Effector CD4-positive, alpha-beta T cell (primary cell): ENCODE measurements around the gene FAHD2A.
"Not testable (repeated sequence)": the region's sequence is repeated elsewhere in the genome, so short reads cannot be mapped to it uniquely, and the experiment has no call there.

Experiments used
- DNase-seq: peaks from one replicate; pipeline ENCODE4 v3.0.0-alpha.2; 2020

The FAHD2A gene

DNA sequence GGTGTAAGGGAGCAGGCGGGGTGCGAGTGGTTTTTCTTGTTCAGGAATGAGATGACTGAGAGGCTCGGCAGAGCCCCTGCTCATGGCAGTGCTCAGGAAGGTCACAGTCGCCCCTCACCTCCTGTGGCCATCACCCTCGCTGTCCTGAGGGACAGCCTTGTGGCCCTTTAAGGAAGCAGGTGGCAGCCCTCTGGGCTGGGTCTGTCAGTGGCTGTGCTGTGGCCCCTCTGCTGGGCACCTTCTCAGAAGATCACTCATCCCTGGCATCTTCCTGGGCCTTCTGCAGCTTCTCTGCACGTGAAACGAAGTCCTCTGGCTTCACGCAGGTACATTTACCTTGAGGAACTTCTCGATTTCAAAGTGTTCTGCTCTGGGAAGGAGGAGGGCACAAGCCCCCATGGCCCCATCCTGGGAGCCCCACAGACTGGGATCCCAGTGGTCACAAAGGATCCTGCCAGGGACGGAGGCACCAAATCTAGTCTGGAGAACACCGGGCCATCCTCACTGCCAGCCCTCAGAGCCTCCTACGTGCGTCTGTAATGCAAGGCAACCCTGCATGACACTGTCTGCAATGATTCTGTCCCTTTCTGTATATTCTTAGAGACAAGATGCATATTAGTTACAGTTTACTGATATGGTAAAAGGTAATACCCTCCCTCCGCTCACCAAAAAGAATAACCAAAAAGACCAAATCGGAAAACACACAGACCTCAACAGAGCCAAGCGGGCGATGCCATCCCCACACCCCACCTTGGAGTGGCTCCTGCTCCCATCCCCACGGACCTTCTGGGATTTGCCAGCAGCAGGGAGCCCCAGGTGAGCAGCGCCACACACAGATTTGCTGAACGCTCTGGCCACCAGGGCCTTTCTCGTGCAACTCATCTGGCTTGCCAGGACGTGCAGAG lies 25.9 kb upstream of the FAHD2A start:
- no peak for DNase-seq

DNA sequence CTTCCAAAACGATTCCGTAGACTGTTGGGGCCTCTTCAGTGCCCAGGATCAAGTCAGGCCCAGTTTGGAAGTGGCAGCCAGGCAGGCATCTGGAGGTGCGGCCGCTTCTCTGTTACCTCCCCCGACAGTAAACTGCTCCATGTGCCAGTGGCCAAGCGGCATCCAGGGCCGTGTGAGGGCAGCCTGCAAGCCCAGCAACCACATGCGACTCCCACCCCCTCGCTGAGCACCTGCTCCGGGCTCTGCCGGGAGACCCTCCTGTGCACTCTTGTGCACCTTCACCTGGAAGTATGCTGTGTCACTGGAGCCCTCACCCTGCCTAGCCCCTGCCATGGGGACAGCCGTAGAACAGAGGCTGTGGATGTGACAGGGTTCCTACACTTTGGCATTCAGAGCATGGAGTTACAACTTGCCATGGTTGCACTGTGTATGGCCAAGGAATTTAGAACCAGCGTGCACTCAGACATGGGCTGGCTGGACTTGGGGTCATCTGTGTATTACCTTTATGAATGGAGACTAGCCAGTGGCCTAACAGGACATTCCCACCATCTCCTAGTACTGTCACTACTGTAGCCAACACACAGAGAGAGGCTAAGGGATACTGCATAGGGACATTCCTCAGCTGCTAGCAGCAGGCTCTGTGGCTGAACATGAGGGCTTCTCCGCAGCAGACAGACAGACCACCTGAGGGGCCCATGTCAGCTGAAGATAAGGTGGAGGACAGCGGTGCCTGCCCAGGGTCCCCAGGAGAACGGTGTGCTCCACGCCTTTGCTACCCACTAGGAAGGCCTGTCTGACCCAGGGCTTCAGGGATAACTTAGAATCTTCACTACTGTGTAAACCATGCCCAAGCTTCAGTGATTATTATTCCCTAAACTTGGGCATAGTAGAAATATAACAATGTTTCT lies 25.0 kb upstream of the FAHD2A start:
- no peak for DNase-seq

DNA sequence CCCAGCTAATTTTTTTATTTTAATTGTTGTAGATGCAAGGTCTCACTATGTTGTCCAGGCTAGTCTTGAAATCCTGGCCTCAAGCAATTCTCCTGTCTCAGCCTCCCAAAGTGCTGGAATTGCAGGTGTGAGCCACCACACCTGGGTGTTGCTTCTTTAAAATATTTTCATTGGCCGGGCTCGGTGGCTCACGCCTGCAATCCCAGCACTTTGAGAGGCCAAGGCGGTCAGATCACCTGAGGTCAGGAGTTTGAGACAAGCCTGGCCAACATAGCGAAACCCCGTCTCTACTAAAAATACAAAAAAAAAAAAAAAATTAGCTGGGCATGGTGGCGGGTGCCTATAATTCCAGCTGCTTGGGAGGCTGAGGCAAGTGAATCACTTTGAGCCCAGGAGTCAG lies 24.2 kb upstream of the FAHD2A start:
- not testable (repeated sequence) for DNase-seq

DNA sequence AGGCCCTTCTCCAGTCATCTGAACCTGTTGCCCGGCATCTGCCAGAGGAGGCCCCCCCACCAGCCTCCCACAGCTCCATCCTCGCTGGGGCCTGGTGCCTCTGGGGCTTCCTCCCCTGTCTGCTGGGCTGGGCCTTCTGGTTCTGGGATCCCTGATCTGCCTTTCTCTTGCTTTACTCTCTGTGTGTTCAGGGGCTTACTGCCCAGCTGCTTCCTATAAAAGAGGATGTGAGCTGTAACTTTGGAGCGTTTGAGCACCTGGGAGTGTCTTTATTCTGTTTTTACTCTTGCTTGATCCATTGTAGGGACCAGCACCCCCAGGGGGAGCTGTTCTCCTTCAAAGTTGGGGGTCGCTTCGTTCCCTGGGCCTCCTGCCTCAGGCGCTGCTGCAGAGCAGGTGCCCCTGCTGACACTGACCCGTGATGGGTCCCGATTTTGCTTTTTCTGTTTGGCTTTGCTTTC lies 23.1 kb upstream of the FAHD2A start:
- DNase-seq = no peak

DNA sequence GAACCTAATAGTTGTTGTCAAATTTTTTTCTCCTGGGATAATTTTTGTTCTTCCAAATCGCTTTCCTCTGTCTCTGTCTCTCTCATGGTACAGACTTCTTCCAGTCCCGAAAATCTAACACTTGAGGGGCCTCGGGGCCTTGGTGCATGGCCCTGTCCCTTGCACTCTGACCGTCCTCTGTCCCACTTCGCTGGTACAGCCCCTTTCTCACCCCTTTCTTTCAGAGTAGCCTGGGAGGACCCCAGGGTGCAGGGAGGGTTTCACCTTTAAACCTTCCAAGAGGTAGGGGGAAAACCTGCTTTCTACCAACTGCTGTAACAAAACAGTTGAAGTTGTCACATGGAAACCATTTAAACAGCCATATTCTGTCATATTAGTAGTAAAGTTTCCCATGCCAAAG lies 22.2 kb upstream of the FAHD2A start:
- DNase-seq = no peak

DNA sequence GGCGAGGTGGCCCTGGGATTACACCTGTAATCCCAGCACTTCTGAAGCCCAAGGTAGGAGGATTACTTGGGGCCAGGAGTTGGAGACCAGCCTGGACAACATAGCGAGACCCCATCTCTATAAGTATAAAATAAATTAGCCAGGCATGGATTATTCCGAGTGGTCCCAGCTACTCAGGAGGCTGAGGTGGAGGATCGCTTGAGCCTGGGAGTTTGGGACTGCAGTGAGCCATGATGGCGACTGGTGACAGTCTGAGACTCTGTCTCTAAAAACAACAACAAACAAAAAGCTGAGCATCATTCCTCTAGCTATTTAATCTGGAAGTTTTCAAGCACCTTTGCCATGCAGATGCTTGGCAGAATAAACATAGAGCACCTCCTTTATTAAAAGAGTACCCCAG lies 21.8 kb upstream of the FAHD2A start:
- no peak for DNase-seq

DNA sequence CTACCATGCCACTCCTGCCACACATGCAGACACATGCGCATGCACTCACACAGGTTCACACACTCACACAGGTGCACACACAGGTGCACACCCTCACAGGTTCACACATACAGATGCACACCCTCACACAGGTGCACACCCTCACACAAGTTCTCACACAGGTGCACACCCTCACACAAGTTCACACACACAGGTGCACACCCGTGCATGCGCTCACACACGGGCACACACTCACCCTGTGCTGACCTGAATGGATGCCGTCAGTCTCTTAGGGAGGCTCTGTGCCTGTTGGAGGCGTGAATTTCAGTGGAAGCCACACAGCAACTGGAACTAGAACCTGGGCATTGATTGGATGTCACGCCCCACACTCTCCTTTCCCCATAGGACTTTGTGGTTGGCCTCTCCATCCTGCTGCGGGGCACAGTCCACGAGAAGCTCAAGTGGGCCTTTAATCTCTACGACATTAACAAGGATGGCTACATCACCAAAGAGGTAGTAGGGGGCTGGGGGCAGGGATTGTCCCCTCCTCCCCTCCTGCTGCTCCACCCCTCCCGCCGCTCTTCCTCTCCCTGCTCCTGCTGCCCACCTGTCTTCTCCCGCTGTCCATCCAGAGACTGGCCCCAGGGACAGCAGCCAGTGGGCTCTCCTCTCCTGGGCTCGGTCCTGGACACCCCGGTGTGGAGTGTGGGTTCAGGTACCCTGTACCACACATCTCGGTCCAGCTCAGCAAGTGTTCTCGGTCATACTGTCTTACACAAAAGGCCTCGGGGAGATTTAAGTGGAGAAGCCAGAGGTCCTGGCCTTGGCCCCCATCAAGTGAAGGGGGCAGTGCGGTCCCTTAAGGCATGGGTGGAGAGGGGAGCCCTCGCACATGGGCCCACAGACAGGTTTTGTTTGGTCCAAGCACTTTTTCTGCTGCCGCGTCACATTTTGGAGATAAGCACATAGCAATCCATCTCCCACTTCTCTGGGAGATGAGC lies 21.0 kb upstream of the FAHD2A start:
- no peak for DNase-seq

DNA sequence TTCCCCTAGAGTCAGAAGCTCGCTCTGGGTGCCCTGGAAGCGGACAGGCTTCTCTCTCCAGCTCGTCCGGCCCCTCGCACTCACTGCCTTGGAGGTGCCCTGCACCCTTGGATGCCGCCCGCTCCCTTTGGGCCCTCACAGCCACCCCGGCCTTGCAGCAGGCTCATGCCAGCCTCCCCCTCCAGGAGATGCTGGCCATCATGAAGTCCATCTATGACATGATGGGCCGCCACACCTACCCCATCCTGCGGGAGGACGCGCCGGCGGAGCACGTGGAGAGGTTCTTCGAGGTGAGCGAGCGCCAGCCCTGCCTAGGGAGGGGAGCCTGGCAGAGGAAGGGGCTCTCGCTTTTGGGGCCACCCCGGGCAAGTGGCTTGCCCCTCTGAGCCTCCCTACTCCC lies 20.3 kb upstream of the FAHD2A start:
- DNase-seq = no peak

DNA sequence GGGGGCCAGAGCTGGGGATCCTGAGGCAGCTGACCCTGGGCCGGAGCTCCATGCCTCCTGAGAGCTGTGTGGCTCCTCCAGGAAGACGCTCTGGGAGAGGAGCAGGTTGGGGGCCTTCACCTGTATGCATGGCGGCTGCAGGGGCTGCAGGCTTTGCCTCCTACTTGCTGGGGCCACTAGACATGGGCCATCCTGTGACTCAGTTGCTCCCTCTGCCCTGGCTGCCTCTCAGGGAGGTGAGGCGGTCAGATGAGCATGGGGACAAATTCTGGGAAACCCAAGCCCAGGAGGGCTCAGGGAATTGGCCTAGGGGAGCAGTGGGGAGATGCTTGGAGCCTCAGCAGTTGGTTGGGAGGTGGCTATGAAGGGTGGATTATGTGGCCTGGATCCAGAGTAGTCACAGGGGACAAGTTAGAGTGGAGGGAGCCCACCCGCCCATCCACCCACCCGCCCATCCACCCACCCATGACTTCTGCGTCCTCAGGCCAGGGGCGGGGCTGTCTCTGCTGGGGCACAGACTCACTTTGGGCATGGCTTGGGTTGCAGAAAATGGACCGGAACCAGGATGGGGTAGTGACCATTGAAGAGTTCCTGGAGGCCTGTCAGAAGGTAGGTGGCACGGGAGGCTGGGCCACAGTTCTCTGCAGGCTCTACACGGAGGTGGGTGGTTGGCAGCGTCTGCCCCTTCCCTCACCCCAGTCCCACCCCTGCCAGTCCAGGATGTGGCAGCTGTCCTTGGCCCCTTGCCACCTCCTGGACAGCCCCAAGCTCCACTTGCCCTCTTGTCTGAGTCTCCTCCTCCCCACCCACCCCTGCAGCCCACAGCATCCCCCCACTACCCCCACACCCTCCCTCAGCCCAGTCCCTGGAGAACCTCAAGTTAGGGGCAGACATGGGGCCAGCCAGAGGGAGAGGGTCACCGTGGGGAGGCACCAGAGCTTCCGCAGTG lies 19.5 kb upstream of the FAHD2A start:
- no peak for DNase-seq

DNA sequence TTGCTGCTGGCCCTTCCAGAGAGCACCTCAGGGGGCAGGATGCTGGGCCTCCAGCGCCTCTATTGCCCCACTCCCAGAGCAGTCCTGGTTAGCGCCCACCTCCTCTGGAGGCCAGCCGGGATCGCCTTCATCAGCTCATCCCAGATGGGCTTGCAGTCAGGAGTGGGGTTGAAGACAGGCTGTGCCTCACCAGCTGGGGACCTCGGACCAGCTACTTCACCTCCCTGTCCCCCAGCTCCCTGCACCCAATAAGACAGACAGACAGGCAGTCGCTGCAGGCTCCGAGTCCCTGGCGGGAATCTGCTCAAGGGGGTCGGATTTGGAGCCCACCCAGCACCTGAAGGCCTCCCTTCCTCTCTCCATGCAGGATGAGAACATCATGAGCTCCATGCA lies 18.9 kb upstream of the FAHD2A start:
- no peak for DNase-seq

DNA sequence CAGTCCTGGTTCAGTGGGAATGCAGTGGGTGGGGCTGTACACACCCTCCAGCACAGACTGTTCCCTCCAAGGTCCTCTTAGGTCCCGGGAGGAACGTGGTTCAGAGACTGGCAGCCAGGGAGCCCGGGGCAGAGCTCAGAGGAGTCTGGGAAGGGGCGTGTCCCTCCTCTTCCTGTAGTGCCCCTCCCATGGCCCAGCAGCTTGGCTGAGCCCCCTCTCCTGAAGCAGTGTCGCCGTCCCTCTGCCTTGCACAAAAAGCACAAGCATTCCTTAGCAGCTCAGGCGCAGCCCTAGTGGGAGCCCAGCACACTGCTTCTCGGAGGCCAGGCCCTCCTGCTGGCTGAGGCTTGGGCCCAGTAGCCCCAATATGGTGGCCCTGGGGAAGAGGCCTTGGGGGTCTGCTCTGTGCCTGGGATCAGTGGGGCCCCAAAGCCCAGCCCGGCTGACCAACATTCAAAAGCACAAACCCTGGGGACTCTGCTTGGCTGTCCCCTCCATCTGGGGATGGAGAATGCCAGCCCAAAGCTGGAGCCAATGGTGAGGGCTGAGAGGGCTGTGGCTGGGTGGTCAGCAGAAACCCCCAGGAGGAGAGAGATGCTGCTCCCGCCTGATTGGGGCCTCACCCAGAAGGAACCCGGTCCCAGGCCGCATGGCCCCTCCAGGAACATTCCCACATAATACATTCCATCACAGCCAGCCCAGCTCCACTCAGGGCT lies 17.5 kb upstream of the FAHD2A start:
- DNase-seq = no peak

DNA sequence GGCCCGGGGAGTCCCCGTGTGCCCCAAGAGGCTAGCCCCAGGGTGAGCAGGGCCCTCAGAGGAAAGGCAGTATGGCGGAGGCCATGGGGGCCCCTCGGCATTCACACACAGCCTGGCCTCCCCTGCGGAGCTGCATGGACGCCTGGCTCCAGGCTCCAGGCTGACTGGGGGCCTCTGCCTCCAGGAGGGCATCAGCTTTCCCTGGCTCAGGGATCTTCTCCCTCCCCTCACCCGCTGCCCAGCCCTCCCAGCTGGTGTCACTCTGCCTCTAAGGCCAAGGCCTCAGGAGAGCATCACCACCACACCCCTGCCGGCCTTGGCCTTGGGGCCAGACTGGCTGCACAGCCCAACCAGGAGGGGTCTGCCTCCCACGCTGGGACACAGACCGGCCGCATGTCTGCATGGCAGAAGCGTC lies 16.9 kb upstream of the FAHD2A start:
- no peak for DNase-seq

DNA sequence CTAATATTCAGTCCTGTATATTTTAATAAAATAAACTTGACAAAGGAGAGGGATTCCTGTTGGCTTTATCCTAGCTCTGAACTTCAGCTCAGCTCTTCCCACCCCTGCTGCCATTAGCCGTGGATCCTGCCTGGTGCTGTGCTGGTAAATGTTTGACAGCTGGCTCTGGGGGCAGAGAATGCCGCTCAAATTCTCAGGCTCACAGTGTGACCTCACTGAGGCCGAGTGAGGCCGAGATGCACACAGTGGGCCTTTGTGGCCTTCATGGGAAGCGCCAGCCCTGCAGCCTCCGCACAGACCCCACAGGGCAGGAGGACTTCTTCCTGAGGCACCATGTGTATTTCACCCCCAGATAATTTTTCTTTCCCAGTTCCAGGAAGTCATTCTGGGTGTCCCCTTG lies 16.5 kb upstream of the FAHD2A start:
- DNase-seq = no peak

DNA sequence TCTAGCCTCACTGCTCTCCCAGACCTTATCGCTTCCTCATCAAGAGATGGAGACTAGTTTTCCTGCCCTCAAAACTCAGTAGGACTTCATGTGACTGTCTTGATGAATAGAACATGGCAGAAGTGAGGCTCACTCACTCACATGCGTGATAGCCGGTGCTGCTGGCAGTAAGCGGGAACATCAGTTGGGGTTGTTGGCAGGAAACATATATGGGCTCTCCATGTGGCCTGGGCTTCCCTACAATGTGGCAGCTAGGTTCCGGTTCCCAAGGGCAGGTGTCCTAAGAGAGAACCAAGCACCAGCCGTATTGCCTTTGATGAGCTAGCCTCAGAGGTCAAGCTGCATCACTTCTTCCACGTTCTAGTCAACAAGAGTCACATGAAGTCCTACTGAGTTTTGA lies 15.2 kb upstream of the FAHD2A start:
- DNase-seq = no peak

DNA sequence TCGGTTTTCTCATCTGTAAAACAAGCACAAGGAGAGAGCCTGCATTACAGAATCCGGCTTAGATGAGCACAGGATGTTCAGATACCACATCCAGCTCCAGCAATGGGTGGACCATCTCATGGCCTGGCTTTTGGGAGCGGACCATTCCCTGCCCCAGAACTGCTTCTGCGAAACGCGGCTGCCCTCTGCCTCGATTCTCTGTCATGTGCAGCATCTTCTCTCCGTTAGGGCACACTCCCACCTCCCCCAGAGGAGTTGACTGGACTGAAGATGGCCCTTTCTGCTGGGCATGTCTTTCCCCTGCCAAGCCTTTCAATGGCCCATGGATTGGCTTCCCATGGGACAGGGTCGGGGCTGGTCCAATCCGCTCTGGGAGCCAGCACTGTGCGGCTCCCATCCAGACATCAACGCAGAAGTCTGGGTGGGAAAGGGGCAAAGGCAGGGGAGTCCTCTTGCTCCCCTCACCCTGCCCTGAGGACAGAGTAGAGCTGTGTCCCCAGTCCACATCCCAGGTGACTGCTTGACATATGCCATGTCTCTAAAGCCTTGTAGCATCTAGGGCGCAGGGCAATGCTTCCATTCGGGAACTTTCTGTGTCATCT lies 14.3 kb upstream of the FAHD2A start:
- no peak for DNase-seq

DNA sequence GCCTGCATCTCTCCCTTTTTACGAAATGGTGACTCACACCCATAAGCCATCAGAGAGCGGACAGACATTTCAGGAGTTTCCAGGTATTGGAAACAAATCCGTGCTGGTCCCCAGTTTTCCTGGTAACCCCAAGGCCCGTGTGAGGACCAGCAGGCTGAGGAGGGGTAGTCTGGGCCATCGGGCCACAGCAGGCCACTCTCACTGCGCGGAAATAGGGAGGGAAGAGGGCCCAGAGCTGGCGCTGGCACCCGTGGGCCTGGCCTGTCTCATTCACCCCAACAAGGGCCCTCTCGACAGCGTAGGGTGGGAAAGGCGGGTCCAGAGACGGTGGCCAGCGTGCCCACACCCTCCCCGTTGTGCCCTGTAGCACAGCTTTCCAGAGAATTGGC lies 13.7 kb upstream of the FAHD2A start:
- DNase-seq = no peak

DNA sequence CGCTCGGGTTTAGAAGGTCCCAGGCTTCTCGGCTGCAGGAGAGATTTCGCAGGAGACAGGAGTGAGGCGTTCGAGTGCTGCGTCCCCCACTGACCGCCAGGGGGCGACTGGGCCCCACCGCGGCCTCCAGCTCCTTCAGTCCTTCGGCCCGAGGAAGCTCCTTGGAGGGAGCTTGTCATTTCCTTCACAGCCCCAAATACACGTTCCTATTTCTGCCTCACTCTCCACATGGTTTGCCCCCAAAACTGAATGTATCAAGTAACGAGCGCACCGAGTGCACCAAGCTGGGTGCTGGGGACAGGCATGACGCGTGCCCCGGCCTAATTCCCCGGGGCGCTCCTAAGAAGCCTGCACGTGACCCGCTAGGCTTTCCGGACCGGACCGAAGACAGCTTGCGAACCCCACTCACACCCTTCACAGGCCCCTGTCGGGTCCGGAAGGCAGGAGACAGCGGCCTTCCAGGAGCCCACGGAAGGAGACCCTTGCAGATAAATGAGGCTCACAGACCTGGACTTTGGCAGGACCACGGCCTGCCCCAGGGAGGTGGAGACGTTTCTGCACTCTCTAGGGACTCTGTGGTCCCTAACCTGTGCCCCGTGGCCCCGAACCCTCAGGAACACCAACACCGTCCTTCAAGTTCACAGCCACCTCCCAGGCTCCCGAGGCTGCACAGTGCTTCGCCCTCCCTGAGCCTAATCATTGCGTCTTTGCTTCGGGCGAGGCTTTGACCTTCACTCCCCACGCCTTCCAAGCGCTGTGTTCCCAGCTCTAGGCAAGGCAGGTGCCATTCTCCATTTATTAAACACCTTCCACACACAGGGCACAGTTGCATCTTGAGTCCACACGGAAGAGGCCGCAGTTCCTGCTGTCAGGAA lies 13.0 kb upstream of the FAHD2A start:
- DNase-seq = no peak

DNA sequence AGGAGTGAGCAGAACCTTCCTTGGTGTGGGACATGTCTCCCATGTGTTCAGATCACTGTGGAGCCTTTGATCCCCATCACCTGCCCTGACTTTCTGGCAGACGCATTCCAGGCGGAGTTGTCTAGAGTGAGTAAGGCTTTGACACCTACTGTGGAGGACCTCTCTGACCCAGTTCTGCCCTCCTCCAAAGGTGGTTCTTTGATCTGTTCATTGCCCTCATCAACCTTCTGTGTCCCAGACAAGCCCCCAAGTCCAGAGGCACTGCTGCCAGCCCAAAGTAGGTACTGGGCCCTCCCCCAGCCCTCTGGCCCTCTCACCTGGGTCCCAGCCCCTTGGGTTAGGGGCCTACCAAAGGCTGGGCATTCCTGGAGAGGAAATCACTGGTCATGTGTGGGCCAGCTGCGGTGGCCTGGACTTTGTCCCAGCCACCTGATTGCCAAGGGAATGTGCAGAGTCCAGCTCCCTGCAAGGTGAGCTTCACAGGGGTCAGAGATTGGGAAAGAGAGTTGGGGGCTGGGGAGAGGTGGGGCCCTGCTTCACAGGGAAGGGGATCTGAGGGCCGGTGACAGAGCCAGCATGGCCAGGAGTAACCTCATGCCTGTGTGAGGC lies 12.1 kb upstream of the FAHD2A start:
- DNase-seq = no peak

DNA sequence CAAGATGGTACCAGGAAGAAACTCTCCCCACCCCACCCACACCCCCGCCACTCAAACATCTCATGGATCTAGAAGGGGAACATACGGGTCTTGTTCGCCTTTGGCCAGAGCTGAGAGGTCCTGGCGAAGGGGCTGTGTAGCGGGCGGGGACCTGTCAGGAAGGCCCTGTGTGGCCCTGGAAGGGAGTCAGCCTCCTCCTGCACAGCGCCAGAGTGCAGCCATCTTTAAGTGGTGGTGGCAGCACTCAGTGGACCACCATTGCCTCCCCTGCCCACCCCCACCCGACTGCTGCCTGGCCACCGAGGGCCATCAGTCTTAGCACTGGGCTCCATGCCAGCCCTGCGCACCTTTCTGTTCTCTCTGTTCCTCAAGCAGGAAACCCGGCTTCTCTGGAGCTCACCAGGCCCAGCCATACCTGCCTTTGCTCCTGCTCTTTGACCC lies 11.6 kb upstream of the FAHD2A start:
- DNase-seq = no peak
